HS-5 (cell line): ENCODE results near the gene ETNK2.

ENCODE experiments used
- DNase-seq: peaks from one replicate; pipeline ENCODE4 v3.0.0-alpha.2; 2012; ENCODE audit warnings: low read depth

ETNK2 gene

GRCh38 chr1:204147406-204148383 lies 4.1 kb downstream of the ETNK2 start:
- no peak for DNase-seq

- DNase-seq = no peak
Measured at GRCh38 chr1:204146965-204147364, 4.9 kb downstream of the ETNK2 start.

GRCh38 chr1:204146309-204146708 lies 5.5 kb downstream of the ETNK2 start:
- no peak for DNase-seq

GRCh38 chr1:204145033-204145504 lies 6.8 kb downstream of the ETNK2 start:
- no peak for DNase-seq

DNA sequence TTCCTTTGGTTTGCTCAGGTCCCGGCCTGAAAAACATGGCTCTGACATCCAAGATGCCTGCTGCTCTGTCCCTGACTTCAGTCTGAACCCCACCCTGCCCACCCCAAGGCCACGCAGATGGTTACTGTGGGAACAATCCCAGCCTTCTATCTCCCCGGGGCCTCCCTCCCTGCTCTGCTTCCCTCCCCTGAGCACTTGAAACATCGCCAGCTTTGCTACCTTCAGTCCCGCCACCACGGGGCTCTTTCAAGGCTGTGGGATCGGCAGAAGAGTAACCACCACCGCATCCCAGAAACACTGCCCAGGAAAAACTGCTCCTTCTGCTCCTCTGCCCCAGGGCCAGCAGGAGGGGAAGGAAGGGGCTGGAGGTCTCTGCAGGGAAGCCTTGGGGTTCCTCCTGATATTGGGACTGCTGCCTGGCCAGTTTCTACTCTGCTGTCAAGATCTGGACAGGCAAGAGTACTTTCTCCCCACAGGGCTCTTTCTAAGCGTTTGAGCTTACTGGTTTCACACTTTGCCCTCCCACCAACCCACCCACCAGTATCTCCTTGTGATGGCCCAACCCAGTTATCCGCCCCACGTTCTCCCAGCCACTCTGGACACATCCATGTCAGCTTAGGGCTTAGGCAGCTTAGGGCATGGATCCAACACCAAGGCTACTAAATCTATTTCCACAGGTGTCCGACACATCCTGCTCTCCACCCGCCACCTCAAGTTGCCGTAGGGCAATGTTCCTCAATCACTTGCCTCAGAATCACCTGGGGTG lies 8.4 kb downstream of the ETNK2 start:
- DNase-seq = no peak

- DNase-seq = no peak
Measured at GRCh38 chr1:204142032-204142974, 9.5 kb downstream of the ETNK2 start.

- no peak for DNase-seq
Measured at GRCh38 chr1:204141131-204141530, 10.7 kb downstream of the ETNK2 start.

DNA sequence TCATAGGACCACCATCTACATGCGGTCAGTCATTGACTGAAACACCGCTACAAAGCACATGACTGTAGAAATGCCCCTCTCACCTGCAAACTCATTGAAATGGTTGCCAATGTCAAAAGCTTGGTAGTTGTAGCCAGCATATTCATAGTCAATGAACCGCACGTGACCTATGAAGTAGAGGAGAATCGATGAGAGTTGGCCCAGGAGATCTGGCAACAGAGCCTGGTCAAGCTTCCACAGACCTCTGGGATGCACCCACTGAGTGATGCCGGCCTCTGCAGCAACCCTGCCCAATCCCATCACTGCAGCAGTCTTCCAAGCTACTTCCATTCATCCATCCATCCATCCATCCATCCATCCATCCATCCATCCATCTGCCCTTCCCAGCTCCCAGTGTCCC lies 11.9 kb downstream of the ETNK2 start:
- DNase-seq = no peak

- DNase-seq = no peak
Measured at GRCh38 chr1:204139088-204139487, 12.8 kb downstream of the ETNK2 start.

DNA sequence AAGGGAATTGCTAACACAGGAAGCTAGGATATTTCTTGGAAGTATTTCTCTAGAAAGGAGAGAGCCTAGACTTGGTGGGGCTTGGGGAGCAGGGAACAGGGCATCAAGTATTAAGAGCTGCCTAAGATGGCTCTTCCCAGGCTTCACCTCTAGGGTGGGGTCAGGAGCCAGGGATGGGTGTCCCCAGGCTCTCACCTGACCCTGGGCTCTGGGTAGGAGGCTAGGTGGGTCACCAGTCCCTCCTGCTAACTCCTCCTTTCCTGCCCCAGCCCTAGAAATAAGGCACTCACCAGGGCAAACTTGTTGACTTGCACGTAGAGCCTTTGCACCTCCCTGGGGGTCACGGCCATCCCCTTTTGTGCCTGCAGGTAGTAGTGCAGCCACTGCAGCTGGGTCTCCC lies 15.0 kb downstream of the ETNK2 start:
- no peak for DNase-seq

GRCh38 chr1:204134103-204134502 lies 17.7 kb downstream of the ETNK2 start:
- no peak for DNase-seq

- no peak for DNase-seq
Measured at GRCh38 chr1:204132718-204133117, 19.1 kb downstream of the ETNK2 start.

DNA sequence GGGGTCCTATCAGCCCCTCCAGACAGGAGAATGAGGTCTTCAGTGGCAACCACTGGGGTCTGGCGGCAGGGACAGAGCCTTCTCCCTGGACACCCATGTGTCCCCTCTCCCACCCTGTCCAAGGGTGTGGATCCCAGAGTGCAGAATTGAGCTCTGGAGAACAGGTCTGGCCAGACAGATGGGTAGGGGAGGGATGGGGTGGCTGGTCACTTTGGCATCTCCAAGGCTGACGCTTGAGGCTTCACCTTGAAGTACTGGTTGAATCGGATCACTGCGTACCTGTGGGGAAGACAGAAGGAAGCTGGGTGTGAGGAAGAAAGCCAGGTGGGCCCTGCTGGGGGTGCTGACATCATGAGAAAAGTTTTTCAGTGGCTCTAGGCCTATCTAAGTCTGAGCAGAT lies 19.9 kb downstream of the ETNK2 start:
- DNase-seq = no peak

DNA sequence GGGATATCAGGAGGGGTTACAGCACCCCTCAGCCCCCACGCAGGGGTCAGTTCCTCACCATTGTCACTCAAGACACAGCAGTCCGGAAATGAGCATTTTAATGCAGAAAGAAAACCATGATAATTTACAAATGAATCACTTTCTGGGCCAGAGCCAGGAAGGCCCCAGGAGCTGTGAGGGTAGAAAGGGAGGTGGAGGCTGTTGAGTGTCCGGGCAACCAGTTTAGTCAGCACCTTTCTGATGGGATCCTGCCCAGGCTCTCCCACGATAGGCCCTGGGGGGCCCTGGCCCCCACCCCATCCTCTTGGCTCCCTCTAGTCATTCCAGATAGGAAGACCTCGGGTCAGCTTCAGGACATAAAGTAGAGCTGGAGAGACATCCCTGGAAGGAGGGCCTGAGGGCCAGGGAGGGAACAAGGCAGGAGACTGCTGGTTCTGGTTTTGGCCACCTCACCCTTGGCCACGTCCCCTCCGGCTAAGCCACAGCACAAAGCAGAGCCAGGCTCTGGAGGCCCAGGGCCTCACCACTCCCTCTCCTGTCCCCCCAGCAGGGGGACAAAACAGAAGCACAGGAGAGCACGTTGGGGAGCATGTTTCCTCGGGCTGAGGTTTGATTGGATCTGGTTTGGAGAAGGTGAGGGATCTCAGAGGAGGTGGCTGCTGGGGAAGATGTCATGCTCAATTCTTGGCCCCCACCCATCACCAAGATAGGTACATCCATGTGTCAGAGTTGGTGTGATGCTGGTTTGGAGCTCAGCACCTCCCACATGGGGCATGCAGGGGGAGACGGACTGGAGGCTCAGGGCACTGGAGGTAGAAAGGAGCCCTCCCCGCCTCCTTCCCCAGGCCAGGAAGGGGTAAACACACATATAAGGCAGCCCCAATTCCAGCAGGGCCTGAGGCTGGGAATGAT lies 20.6 kb downstream of the ETNK2 start:
- DNase-seq = peak; percentile 88

DNA sequence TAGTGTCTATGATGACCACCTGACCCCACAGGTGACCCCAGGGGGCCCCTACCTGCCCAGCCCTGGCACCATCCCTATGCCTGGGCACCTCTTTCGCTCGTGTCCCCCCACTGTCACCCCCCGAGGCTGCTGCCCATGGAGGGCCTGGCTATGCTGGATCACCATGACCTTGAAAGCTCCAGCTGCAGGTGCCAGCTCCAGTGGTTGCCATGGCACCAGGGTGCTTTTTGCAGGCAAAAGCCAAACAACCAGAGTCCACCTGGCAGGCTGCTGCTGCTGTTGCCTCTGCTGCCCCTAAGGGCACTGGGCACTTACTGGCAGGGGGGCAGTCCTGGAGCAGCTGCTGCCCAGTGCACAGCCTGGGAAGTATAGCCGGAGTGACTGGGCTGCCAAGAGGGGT lies 21.7 kb downstream of the ETNK2 start:
- DNase-seq = no peak

- no peak for DNase-seq
Measured at GRCh38 chr1:204128964-204129896, 22.6 kb downstream of the ETNK2 start.

DNA sequence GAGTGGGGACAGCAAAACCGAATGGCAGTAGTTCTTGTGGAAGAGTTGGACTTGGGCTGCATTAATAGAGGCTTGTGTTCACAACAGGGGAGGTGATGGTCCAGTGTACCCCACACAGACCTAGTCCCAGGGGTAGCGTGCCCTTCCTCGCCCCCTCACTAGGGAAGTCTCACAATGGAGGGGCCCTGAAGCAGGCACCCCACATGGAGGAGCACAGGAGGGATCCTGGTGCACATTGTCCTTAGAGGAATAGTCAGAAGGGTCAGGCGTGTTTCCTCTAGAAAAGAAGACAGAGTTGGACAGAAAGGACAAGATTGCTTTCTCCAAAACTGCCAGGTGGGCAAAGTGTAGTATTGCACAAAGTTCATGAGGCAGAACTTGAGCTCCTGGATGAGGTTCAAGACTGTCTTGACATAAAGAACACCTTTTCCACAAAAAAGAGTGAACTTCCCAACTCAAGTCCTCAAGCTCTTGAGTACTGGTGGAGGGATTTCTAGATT lies 23.3 kb downstream of the ETNK2 start:
- no peak for DNase-seq

DNA sequence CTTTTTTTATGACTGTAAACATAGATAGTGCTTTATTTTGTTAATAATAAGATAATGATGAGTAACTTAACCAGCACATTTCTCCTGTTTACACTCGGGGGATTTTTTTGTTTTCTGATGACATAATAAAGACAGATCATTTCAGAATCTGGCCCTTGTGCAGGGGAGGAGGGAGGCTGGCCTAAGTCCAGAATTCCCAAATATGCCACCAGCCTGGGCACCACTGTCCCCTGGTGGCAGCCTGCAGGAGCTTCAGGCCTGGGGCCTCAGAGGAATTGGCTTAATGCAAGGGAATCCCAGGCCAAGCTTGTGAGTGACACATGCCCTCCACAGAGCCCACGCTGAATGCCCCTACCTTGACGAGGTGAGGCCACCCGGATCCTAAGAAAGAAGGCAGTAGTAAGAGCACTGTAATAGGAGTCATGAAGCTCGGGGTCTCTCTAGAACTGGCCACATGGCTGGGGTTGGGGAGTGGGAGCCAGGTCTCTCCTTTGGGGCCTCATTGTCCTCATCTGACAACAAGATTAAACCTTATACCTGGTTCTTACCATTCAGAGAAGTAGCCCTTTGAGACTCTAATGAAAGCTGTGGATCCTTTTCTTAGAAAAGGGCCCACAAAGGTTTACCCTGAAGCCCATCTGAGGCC lies 24.1 kb downstream of the ETNK2 start:
- peak; percentile 60 for DNase-seq

GRCh38 chr1:204126956-204127355 lies 24.9 kb downstream of the ETNK2 start:
- no peak for DNase-seq
